ENCODE results near the gene GTF2F2. TPM values are rescaled to one million over a fixed set of nuclear protein-coding genes. Genes with fewer than 3 reads are reported as not detected.

The GTF2F2 gene
- total RNA-seq, 1 experiment from 2014 or later, result 28.1 TPM

GRCh38 chr13:45196622-45197021, 76.3 kb downstream of the GTF2F2 start:
- peak overlapping the region; percentile 0 for H3K27ac Mint-ChIP-seq (ENCODE audit: unreplicated experiment)
- no peak overlapping the region for H3K4me3 Mint-ChIP-seq (ENCODE audit: unreplicated experiment)
- Histone ChIP-seq H3K9me3 (no peaks in the 10 kb centered on the region), H3K27me3 (replicated peaks; ENCODE audit: control insufficient read depth, insufficient read depth, low read length) (no peaks in the 10 kb centered on the region), H3K36me3 (ENCODE audit: control insufficient read depth, insufficient read depth, low read length) (no peaks in the 10 kb centered on the region), H3K4me3 (ENCODE audit: low read depth, low read length) (no peak overlapping the region), H3K4me1 (peaks cover 16% of the 10 kb centered on the region)
- H3K9me3 Mint-ChIP-seq (ENCODE audit: unreplicated experiment), result no peaks in the 10 kb centered on the region
- ChIA-PET POLR2A (no interaction called here), CTCF (no interaction called here)
- H3K36me3 Mint-ChIP-seq (ENCODE audit: insufficient read depth, unreplicated experiment), result peaks cover 4% of the 10 kb centered on the region
- no peak for DNase-seq
- TF ChIP-seq CTCF (IDR thresholded peaks at IDR 0.05; ENCODE audit: insufficient read depth in 1 of 2, low read depth in 1 of 2, low read length in 1 of 2, severe bottlenecking in 1 of 2, unreplicated experiment in 1 of 2), result no peak
- H3K27me3 Mint-ChIP-seq (ENCODE audit: insufficient read depth, unreplicated experiment), result no peaks in the 10 kb centered on the region
- H3K4me1 Mint-ChIP-seq (ENCODE audit: low read depth, unreplicated experiment), result no peaks in the 10 kb centered on the region
- no TSS peak for BruUV-seq (replicated peaks)
- intact Hi-C loops (cut with micrococcal nuclease; ENCODE audit: unreplicated experiment), result loop anchor here (10.0 kb wide), 1 partner anchor 152 kb away; no protein-coding TSS in a partner anchor

- Mint-ChIP-seq H3K27ac (ENCODE audit: unreplicated experiment) (peak overlapping the region; percentile 63), H3K4me1 (ENCODE audit: low read depth, unreplicated experiment) (no peaks in the 10 kb centered on the region), H3K9me3 (ENCODE audit: unreplicated experiment) (no peaks in the 10 kb centered on the region), H3K27me3 (ENCODE audit: insufficient read depth, unreplicated experiment) (no peaks in the 10 kb centered on the region), H3K4me3 (ENCODE audit: unreplicated experiment) (no peak overlapping the region), H3K36me3 (ENCODE audit: insufficient read depth, unreplicated experiment) (peaks cover 10% of the 10 kb centered on the region)
- no peaks in the 10 kb centered on the region for H3K36me3 ChIP-seq (ENCODE audit: control insufficient read depth, insufficient read depth, low read length)
- intact Hi-C loops (cut with micrococcal nuclease; ENCODE audit: unreplicated experiment), result loop anchor here (10.0 kb wide), 1 partner anchor 153 kb away; no protein-coding TSS in a partner anchor
- H3K4me1 ChIP-seq, result peaks cover 16% of the 10 kb centered on the region
- no peak for DNase-seq
- H3K27me3 ChIP-seq (replicated peaks; ENCODE audit: control insufficient read depth, insufficient read depth, low read length), result no peaks in the 10 kb centered on the region
- no peak for TF ChIP-seq CTCF (IDR thresholded peaks at IDR 0.05; ENCODE audit: insufficient read depth in 1 of 2, low read depth in 1 of 2, low read length in 1 of 2, severe bottlenecking in 1 of 2, unreplicated experiment in 1 of 2)
- no TSS peak for BruUV-seq (replicated peaks)
- H3K4me3 ChIP-seq (ENCODE audit: low read depth, low read length), result no peak overlapping the region
- CTCF ChIA-PET, result no interaction called here
- no peaks in the 10 kb centered on the region for H3K9me3 ChIP-seq
- POLR2A ChIA-PET, result no interaction called here
Observed at GRCh38 chr13:45198041-45198440, 77.7 kb downstream of the GTF2F2 start.

GRCh38 chr13:45198924-45199323, 78.6 kb downstream of the GTF2F2 start:
- peak overlapping the region; percentile 63 for H3K27ac Mint-ChIP-seq (ENCODE audit: unreplicated experiment)
- peaks cover 16% of the 10 kb centered on the region for H3K4me1 ChIP-seq
- POLR2A ChIA-PET, result no interaction called here
- no peaks in the 10 kb centered on the region for H3K9me3 Mint-ChIP-seq (ENCODE audit: unreplicated experiment)
- H3K36me3 ChIP-seq (ENCODE audit: control insufficient read depth, insufficient read depth, low read length), result no peaks in the 10 kb centered on the region
- peaks cover 10% of the 10 kb centered on the region for H3K36me3 Mint-ChIP-seq (ENCODE audit: insufficient read depth, unreplicated experiment)
- no peak for DNase-seq
- H3K9me3 ChIP-seq, result no peaks in the 10 kb centered on the region
- CTCF ChIA-PET, result interaction anchor here (0.6 kb wide), 1 partner anchor 653 kb away, joined by 4 read pairs; no protein-coding TSS in a partner anchor
- H3K4me3 Mint-ChIP-seq (ENCODE audit: unreplicated experiment), result no peak overlapping the region
- BruUV-seq (replicated peaks), result no TSS peak
- intact Hi-C loops (cut with micrococcal nuclease; ENCODE audit: unreplicated experiment), result loop anchor here (10.0 kb wide), 1 partner anchor 154 kb away; no protein-coding TSS in a partner anchor
- no peak for TF ChIP-seq CTCF (IDR thresholded peaks at IDR 0.05; ENCODE audit: insufficient read depth in 1 of 2, low read depth in 1 of 2, low read length in 1 of 2, severe bottlenecking in 1 of 2, unreplicated experiment in 1 of 2)
- no peaks in the 10 kb centered on the region for H3K4me1 Mint-ChIP-seq (ENCODE audit: low read depth, unreplicated experiment)
- no peaks in the 10 kb centered on the region for H3K27me3 ChIP-seq (replicated peaks; ENCODE audit: control insufficient read depth, insufficient read depth, low read length)
- no peak overlapping the region for H3K4me3 ChIP-seq (ENCODE audit: low read depth, low read length)
- H3K27me3 Mint-ChIP-seq (ENCODE audit: insufficient read depth, unreplicated experiment), result no peaks in the 10 kb centered on the region

Data from Caco-2 (cell line).